ENCODE results near the gene KSR2.

Gene KSR2

DNA sequence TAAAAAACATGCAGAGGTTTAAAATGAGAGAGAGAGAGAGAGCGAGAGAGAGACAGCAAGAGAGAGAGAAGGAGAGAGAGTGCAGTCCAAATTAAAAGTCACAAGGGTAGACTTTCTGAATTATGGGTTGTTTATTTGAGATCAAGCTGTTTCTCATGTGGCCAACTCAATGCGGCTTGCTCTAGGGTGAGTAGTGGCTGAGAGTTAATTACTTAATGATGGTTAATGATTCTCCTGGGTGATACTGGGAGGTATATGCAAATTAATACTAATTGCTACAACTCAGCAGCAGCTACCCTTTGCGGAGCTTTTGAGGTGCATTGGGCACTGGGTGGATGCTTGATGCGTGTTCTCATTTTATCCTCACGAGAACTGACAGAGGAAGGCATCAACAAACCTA, 485.3 kb downstream of the KSR2 start:
- no peak for DNase-seq (ENCODE audit: low read depth)
- TF ChIP-seq, protein P1, sequence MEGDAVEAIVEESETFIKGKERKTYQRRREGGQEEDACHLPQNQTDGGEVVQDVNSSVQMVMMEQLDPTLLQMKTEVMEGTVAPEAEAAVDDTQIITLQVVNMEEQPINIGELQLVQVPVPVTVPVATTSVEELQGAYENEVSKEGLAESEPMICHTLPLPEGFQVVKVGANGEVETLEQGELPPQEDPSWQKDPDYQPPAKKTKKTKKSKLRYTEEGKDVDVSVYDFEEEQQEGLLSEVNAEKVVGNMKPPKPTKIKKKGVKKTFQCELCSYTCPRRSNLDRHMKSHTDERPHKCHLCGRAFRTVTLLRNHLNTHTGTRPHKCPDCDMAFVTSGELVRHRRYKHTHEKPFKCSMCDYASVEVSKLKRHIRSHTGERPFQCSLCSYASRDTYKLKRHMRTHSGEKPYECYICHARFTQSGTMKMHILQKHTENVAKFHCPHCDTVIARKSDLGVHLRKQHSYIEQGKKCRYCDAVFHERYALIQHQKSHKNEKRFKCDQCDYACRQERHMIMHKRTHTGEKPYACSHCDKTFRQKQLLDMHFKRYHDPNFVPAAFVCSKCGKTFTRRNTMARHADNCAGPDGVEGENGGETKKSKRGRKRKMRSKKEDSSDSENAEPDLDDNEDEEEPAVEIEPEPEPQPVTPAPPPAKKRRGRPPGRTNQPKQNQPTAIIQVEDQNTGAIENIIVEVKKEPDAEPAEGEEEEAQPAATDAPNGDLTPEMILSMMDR (IDR thresholded peaks at IDR 0.05; ENCODE audit: insufficient read depth, low read depth, low read length, missing control alignments), result no peak
- no peak overlapping the region for H3K4me3 ChIP-seq (ENCODE audit: low read depth, low read length)

- TF ChIP-seq, protein P1 (IDR thresholded peaks at IDR 0.05; ENCODE audit: insufficient read depth, low read depth, low read length, missing control alignments), result no peak
- DNase-seq (ENCODE audit: low read depth), result no peak
Measured at GRCh38 chr12:117481470-117481869, 487.3 kb downstream of the KSR2 start.

GRCh38 chr12:117476341-117476740, 492.4 kb downstream of the KSR2 start:
- no peak for DNase-seq (ENCODE audit: low read depth)
- H3K4me3 ChIP-seq (ENCODE audit: low read depth, low read length), result no peak overlapping the region

More at GRCh38 chr12:117481470-117481869, 487.3 kb downstream of the KSR2 start:
- no peak overlapping the region for H3K4me3 ChIP-seq (ENCODE audit: low read depth, low read length)

GRCh38 chr12:117473856-117474255, 494.9 kb downstream of the KSR2 start:
- no peak overlapping the region for H3K4me3 ChIP-seq (ENCODE audit: low read depth, low read length)
- TF ChIP-seq, protein P1 (IDR thresholded peaks at IDR 0.05; ENCODE audit: insufficient read depth, low read depth, low read length, missing control alignments), result no peak
- no peak for DNase-seq (ENCODE audit: low read depth)

More at GRCh38 chr12:117476341-117476740, 492.4 kb downstream of the KSR2 start:
- TF ChIP-seq, protein P1 (IDR thresholded peaks at IDR 0.05; ENCODE audit: insufficient read depth, low read depth, low read length, missing control alignments), result no peak

DNA sequence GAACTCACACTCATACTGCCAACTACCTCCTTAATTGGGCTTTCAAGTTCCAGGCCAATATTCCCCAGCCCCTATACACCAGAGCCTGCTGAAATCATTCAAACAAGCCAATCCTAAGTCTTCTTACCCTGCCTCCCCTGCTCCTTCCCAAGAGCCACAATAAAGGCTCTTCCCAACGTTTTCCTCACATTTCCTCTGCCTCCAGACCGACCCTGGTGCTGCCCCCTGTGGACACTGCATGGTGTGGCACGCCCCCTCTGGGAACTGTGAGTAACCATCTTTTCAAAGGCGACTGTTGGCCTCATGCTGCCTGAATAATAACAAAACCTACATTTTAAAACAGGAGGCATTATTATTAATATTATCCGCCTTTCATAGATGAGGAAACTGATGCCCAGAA, 495.8 kb downstream of the KSR2 start:
- H3K4me3 ChIP-seq (ENCODE audit: low read depth, low read length), result no peak overlapping the region
- TF ChIP-seq, protein P1 (IDR thresholded peaks at IDR 0.05; ENCODE audit: insufficient read depth, low read depth, low read length, missing control alignments), result peak; percentile 19
- no peak for DNase-seq (ENCODE audit: low read depth)

DNA sequence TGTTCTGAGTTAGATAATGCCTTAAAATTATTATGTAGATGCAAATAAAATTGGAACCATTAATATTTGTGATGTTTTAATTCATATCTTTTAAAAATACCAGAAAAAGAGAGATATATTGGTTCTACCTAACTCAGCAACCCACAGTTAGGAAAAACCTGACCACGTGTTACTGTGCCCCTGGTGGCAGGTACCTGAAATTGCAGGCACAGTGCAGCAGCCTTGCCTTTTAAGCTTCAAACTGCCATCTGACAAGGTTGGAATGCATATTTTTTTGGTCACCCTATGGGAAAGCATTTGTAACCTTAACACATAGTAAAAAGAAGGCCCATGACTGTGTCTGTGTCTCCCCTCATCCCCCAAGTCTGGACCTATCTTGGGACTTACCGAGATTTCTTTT, 498.0 kb downstream of the KSR2 start:
- peak; percentile 8 for DNase-seq (ENCODE audit: low read depth)
- TF ChIP-seq, protein P1 (IDR thresholded peaks at IDR 0.05; ENCODE audit: insufficient read depth, low read depth, low read length, missing control alignments), result peak; percentile 45
- H3K4me3 ChIP-seq (ENCODE audit: low read depth, low read length), result no peak overlapping the region

GRCh38 chr12:117469883-117470483, 498.8 kb downstream of the KSR2 start:
- TF ChIP-seq, protein P1 (IDR thresholded peaks at IDR 0.05; ENCODE audit: insufficient read depth, low read depth, low read length, missing control alignments), result no peak
- DNase-seq (ENCODE audit: low read depth), result no peak
- no peak overlapping the region for H3K4me3 ChIP-seq (ENCODE audit: low read depth, low read length)
